H9 (cell line): ENCODE data around the gene COL8A1. TPM values are rescaled to one million over a fixed set of nuclear protein-coding genes. Genes with fewer than 3 reads are reported as not detected.

Experiments
- DNase-seq: peaks from one replicate; pipeline ENCODE4 v3.0.0-alpha.2; 2017
- H2AFZ ChIP-seq: one replicate; pipeline ENCODE4 v1.6.1; 2013; ENCODE audit warnings: mild to moderate bottlenecking, low read length, control low read depth, moderate library complexity
- H2AK5ac ChIP-seq: 2 replicates; pipeline ENCODE4 v1.6.1; 2013; ENCODE audit warnings: low read length, control low read depth, mixed read lengths; ENCODE audit not compliant: insufficient read length
- H2BK120ac ChIP-seq: one replicate; pipeline ENCODE4 v1.6.1; 2013; ENCODE audit warnings: low read depth, mild to moderate bottlenecking, low read length, control low read depth, inconsistent platforms; ENCODE audit not compliant: poor library complexity, severe bottlenecking
- H2BK12ac ChIP-seq: 2 replicates; pipeline ENCODE4 v1.6.1; 2013; ENCODE audit warnings: low read length, control low read depth, mixed read lengths, low read depth; ENCODE audit not compliant: insufficient read length
- H2BK15ac ChIP-seq: 2 replicates; pipeline ENCODE4 v1.6.1; 2013; ENCODE audit warnings: low read depth, low read length, control low read depth
- H2BK20ac ChIP-seq: one replicate; pipeline ENCODE4 v1.6.1; 2013; ENCODE audit warnings: low read depth, mild to moderate bottlenecking, low read length, control low read depth, inconsistent platforms; ENCODE audit not compliant: poor library complexity, severe bottlenecking
- H2BK5ac ChIP-seq: 2 replicates; pipeline ENCODE4 v1.6.1; 2013; ENCODE audit warnings: low read length, control low read depth, mixed read lengths; ENCODE audit not compliant: insufficient read length
- H3K14ac ChIP-seq: 2 replicates; pipeline ENCODE4 v1.6.1; 2013; ENCODE audit warnings: low read length, control low read depth; ENCODE audit not compliant: insufficient read depth
- H3K18ac ChIP-seq: 2 replicates; pipeline ENCODE4 v1.6.1; 2013; ENCODE audit warnings: low read depth, mild to moderate bottlenecking, mixed read lengths, low read length, control low read depth; ENCODE audit not compliant: insufficient read length
- H3K23ac ChIP-seq: 2 replicates; pipeline ENCODE4 v1.6.1; 2013; ENCODE audit warnings: low read length, control low read depth, mixed read lengths, low read depth; ENCODE audit not compliant: insufficient read length
- H3K23me2 ChIP-seq: 2 replicates; pipeline ENCODE4 v1.6.1; 2013; ENCODE audit warnings: low read depth, mild to moderate bottlenecking, mixed read lengths, low read length, control low read depth; ENCODE audit not compliant: insufficient read length, poor library complexity, severe bottlenecking
- H3K27ac ChIP-seq: 2 replicates; pipeline ENCODE4 v1.5.1; 2013; ENCODE audit warnings: low read length, control low read depth, mixed read lengths, low read depth; ENCODE audit not compliant: insufficient read length
- H3K27me3 ChIP-seq: 2 replicates; pipeline ENCODE4 v1.6.1; 2013; ENCODE audit warnings: low read length, control low read depth, inconsistent platforms; ENCODE audit not compliant: insufficient read depth
- H3K4ac ChIP-seq: 2 replicates; pipeline ENCODE4 v1.6.1; 2013; ENCODE audit warnings: low read depth, mild to moderate bottlenecking, control low read depth, inconsistent platforms, low read length, moderate library complexity
- H3K4me1 ChIP-seq: 2 replicates; pipeline ENCODE4 v1.6.1; 2013; ENCODE audit warnings: low read length, control low read depth, inconsistent platforms; ENCODE audit not compliant: insufficient read depth
- H3K4me2 ChIP-seq: 2 replicates; pipeline ENCODE4 v1.6.1; 2013; ENCODE audit warnings: low read length, control low read depth, mixed read lengths; ENCODE audit not compliant: insufficient read length, insufficient read depth
- H3K56ac ChIP-seq: 2 replicates; pipeline ENCODE4 v1.6.1; 2013; ENCODE audit warnings: low read depth, mild to moderate bottlenecking, mixed read lengths, low read length, control low read depth; ENCODE audit not compliant: insufficient read length
- H3K79me1 ChIP-seq: 2 replicates; pipeline ENCODE4 v1.6.1; 2013; ENCODE audit warnings: low read depth, mild to moderate bottlenecking, moderate library complexity, low read length, control low read depth, inconsistent platforms; ENCODE audit not compliant: insufficient read depth, poor library complexity, severe bottlenecking
- H3K79me2 ChIP-seq: 2 replicates; pipeline ENCODE4 v1.6.1; 2013; ENCODE audit warnings: low read length, control low read depth, inconsistent platforms; ENCODE audit not compliant: insufficient read depth
- H3K9ac ChIP-seq: 2 replicates; pipeline ENCODE4 v1.6.1; 2013; ENCODE audit warnings: low read length, control low read depth, mixed read lengths; ENCODE audit not compliant: insufficient read length; ENCODE audit errors: extremely low read depth
- H3K9me3 ChIP-seq: one replicate; pipeline ENCODE4 v1.6.1; 2013; ENCODE audit warnings: low read depth, low read length, inconsistent platforms; ENCODE audit not compliant: control insufficient read depth
- H3T11ph ChIP-seq: one replicate; pipeline ENCODE4 v1.6.1; 2013; ENCODE audit warnings: mild to moderate bottlenecking, low read length, control low read depth, inconsistent platforms
- H4K20me1 ChIP-seq: one replicate; pipeline ENCODE4 v1.6.1; 2013; ENCODE audit not compliant: control insufficient read depth, insufficient read length, insufficient read depth
- H4K5ac ChIP-seq: 2 replicates; pipeline ENCODE4 v1.6.1; 2013; ENCODE audit warnings: low read depth, mild to moderate bottlenecking, mixed read lengths, low read length, control low read depth; ENCODE audit not compliant: insufficient read length
- H4K8ac ChIP-seq: replicated peaks from 2 replicates; pipeline ENCODE4 v1.6.1; 2013; ENCODE audit warnings: low read length, control low read depth, mixed read lengths, low read depth; ENCODE audit not compliant: insufficient read length
- H4K91ac ChIP-seq: 2 replicates; pipeline ENCODE4 v1.6.1; 2013; ENCODE audit warnings: low read depth, mild to moderate bottlenecking, moderate library complexity, mixed read lengths, low read length, control low read depth; ENCODE audit not compliant: insufficient read length
- H3K27ac Mint-ChIP-seq, 3 experiments: 2 replicates in 2 of 3; 3 replicates in 1 of 3; pipeline ENCODE4 v1.8.0; 2020 to 2021; ENCODE audit warnings: mixed read lengths in 3 of 3, mild to moderate bottlenecking in 1 of 3, moderate library complexity in 1 of 3
- H3K27me3 Mint-ChIP-seq: 2 replicates; pipeline ENCODE4 v1.8.0; 2021; ENCODE audit warnings: low read depth, mild to moderate bottlenecking, moderate library complexity, mixed read lengths
- H3K36me3 Mint-ChIP-seq, 3 experiments: 2 replicates in 2 of 3; 3 replicates in 1 of 3; pipeline ENCODE4 v1.8.0; 2020 to 2021; ENCODE audit warnings: low read depth in 3 of 3, mixed read lengths in 3 of 3; ENCODE audit not compliant: insufficient read depth in 1 of 3
- H3K4me1 Mint-ChIP-seq, 2 experiments: 2 replicates each; pipeline ENCODE4 v1.8.0; 2020; ENCODE audit warnings: mixed read lengths in 2 of 2
- H3K4me3 Mint-ChIP-seq, 2 experiments: 2 replicates in 1 of 2; 3 replicates in 1 of 2; pipeline ENCODE4 v1.8.0; 2020 to 2021; ENCODE audit warnings: mild to moderate bottlenecking in 2 of 2, mixed read lengths in 2 of 2, moderate library complexity in 1 of 2
- H3K9me3 Mint-ChIP-seq, 2 experiments: 2 replicates in 1 of 2; 3 replicates in 1 of 2; pipeline ENCODE4 v1.8.0; 2020; ENCODE audit warnings: mild to moderate bottlenecking in 2 of 2, mixed read lengths in 2 of 2, moderate library complexity in 1 of 2
- CTCF ChIP-seq: fragments of 200-600 bp; sonication (generic); conservative IDR thresholded peaks from 3 replicates; pipeline ENCODE4 v1.8.0; 2021; ENCODE audit warnings: antibody characterized with exemption, mild to moderate bottlenecking
- WGBS: extraction: QIAGEN DNeasy Blood & Tissue Kit; methylation state at CpG from one replicate; pipeline ENCODE4 v1.1.7; 2013; ENCODE audit warnings: missing lambda C conversion rate, low lambda C conversion rate, mixed read lengths; ENCODE audit not compliant: insufficient read length; ENCODE audit errors: extremely low coverage; 5-methylcytosine and 5-hydroxymethylcytosine counted together
- total RNA-seq: library from RNA; stranded (reverse); gene quantifications from 2 replicates; pipeline ENCODE4 v1.2.1, GENCODE V29; 2021

The COL8A1 gene
- total RNA-seq, 1 experiment from 2014 or later, result 0.17 TPM

- Histone ChIP-seq H3K9ac (no peak overlapping the region), H2BK120ac (no peak overlapping the region), H3K18ac (no peak overlapping the region), H3K79me1 (no peaks in the 10 kb centered on the region), H3K23ac (no peak overlapping the region), H3K4me2 (no peak overlapping the region), H3K56ac (no peak overlapping the region), H2BK20ac (no peak overlapping the region), H3K23me2 (no peaks in the 10 kb centered on the region), H3T11ph (no peak overlapping the region), H2AK5ac (no peak overlapping the region), H4K20me1 (no peaks in the 10 kb centered on the region), H3K14ac (no peak overlapping the region), H4K5ac (no peak overlapping the region), H3K27ac (no peak overlapping the region), H3K79me2 (no peaks in the 10 kb centered on the region), H2BK5ac (no peak overlapping the region), H3K4me1 (no peaks in the 10 kb centered on the region), H3K4ac (no peak overlapping the region), H4K91ac (no peak overlapping the region), H2BK15ac (no peak overlapping the region), H3K9me3 (no peaks in the 10 kb centered on the region), H4K8ac (no peak overlapping the region), H3K27me3 (no peaks in the 10 kb centered on the region), H2AFZ (no peak overlapping the region), H2BK12ac (no peak overlapping the region)
- Mint-ChIP-seq H3K4me3 (no peak overlapping the region), H3K27ac (no peak overlapping the region; a peak in 1 of 7 replicates), H3K4me1 (no peaks in the 10 kb centered on the region), H3K9me3 (no peaks in the 10 kb centered on the region), H3K27me3 (no peaks in the 10 kb centered on the region), H3K36me3 (no peaks in the 10 kb centered on the region)
- no CpG with 5 or more reads among the region's 3 CpGs for WGBS
- peak; percentile 47 for DNase-seq
- peak; percentile 89 for TF ChIP-seq CTCF
Observed at GRCh38 chr3:99753268-99753975, 115.0 kb downstream of the COL8A1 start.
